ENCODE data around the gene SPRR3.
"Not testable (repeated sequence)": the region's sequence is repeated elsewhere in the genome, so short reads cannot be mapped to it uniquely, and the experiment has no call there.

SPRR3 gene

DNA sequence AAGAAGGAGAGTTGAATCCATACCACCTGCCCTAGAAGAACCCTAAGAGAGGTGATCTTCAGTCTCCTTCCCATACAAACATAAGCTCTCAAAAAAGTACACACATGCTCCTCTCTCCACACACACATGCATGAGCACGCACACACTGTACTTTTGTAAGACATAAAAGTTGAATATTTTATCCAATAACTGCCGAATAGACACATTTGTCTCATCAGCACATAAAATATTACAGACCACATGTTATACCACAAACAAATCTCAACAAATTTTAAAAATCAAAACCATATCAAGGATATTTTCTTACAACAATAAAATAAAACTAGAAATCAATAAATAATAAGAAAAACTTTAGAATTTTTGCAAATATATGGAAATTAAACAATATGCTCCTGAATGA is 15.0 kb upstream of the SPRR3 start:
- DNase-seq: no peak

DNA sequence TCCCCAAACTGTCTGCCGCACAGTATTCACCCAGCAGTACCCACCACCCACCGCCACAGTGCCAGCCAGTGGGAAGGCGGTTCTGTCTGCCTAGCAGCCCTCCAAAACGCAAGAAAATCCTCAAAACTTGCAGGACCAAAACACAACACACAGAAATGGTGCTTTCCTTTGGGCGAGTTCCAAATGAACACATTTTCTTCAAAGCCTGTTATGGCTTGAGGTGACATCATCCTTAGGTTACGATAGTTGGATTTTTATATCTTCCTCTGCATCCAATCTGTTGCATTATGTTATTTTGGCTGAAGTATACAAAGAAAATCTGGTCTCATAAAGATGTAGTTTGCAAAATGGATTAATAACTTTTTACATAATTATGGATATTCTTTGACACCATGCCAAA is 8.4 kb upstream of the SPRR3 start:
- DNase-seq: no peak

DNA sequence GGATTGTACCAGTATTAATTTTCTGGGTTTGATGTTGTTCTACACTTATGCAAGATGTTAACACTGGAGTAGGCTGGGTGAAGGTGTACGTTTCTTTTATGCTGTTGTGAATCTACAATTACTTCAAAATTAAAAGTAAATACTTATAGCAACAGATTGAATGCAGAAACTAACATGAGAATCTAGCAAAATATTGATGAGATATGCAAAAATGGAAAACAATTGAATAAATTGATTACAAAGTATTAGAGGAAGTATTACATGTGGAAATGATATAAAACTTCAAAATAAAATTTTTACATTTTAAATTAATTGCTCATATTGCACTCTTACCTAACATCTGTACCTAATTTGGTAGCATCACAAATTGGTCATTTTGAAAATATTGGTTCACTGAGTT is 5.7 kb upstream of the SPRR3 start:
- no peak for DNase-seq

DNA sequence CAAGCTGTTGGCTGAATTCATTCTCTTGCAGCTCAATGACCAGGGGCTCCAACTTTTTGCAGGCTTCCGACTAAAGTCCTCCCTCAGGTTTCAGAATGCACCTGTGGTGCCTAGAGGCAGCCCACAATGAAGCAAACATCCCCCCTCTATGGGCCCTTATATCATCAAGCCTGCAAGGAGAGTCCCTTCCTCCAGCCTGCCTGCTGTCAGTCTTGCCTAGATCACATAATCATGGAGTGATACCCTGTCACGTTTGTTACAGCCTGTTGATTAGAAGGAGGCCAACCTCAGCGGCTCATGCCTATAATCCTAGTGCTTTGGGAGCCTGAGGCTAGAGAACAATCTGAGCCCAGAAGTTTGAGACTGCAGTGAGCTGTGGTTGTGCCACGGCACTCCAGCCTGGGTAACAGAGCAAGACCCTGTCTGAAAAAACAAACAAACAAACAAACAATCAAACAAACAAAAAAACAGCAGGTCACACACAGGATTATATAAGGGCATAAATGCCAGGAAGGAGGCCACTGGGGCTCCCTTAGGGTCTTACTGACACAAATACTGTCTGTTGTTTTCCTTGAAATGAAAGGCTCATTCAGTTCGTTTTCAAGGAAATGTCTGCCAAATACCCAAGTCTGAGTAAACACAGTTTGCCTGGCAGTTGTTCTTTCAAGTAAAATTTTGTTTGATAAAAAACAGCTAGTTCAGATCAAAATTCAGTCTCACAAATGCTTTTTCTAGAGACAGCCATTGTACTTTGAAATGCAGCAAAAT is 4.7 kb upstream of the SPRR3 start:
- DNase-seq: no peak

DNA sequence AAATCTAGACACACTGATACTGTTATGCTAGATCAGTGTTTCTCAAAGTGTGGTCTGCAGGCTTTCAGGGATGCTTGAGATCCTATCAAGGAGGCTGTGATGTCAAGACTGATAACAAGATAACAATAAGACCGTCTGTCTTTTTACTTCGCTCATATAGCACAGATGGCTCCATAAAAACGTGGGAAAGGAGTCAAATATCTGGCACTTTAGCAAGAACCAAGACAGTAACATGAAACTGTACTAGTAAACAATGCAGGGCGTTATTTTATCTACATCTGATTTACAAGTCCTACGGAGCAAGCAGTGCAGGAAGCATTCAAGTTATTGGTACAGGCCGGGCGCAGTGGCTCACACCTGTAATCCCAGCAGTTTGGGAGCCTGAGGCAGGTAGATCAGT is 3.6 kb upstream of the SPRR3 start:
- DNase-seq: no peak

DNA sequence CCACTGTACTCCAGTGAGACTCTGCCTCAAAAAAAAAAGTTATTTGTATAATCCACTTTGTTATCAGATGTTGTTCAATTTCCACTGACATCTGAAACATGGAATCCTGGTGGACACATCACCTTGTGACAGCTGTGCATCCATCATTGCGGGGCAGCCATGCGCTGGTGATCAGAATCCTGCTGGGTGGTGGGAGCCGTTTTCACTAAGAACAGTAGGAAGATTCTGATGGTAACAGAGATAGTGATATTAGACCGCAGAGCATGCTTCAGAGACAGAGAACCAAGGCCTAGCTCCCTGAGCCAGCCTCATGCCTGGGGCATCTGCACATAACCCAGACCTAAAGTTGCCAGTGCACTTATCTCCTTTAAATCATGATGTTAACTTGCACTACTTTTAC is 3.1 kb upstream of the SPRR3 start:
- no peak for DNase-seq

DNA sequence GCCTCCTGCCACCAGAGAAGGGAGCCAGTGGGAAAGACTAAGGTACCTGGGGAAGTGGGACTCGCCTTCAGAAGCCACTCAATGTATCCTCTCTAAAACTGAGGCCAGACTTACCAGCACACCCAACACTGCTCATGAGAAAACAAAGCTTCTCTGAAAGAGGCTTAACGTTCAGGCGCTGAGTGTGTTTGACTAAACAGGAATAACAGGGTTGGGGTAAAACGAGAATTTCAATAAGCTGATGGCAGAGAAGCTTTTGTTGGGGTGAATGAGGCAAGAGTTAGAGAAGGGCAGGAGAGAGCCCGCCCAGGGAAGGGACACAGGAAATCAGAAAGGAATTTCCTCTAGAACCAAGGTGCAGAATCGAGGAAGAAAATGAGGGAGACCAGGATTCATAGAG is 1.7 kb upstream of the SPRR3 start:
- DNase-seq: no peak

DNA sequence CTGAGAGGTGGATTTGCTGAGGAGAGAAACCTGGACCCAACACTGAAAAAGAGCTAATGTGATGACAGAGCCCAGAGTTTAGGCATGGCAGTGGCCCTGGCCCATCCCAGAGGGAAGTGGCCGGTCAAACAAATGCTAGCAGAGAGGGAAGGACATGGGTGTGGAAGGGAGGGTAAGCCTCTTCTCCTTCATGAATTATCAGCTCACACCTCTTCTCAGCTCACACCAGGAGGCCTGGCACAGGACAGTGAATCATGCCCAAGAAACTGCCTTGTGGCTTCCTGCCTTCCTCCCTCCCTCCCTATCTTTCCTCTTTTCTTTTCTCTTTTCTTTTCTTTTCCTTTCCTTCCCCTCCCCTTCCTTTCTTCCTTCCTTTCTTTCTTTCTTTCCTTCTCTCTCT is 1.3 kb upstream of the SPRR3 start:
- no peak for DNase-seq

DNA sequence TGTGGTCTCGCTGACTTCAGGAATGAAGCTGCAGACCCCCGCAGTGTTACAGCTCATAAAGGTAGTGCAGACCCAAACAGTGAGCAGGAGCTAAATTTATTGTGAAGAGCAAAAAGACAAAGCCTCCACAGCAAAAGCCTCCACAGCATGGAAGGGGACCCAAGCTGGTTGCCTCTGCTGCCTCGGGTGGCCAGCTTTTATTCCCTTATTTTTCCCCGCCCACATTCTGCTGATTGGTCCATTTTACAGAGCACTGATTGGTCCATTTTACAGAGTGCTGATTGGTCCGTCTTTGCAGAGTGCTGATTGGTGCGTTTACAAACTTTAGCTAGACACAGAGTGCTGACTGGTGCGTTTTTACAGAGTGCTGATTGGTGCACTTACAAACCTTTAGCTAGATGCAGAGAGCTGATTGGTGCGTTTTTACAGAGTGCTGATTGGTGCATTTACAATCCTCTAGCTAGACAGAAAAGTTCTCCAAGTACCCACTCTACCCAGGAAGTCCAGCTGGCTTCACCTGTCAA is 9.7 kb downstream of the SPRR3 start:
- not testable (repeated sequence) for DNase-seq

DNA sequence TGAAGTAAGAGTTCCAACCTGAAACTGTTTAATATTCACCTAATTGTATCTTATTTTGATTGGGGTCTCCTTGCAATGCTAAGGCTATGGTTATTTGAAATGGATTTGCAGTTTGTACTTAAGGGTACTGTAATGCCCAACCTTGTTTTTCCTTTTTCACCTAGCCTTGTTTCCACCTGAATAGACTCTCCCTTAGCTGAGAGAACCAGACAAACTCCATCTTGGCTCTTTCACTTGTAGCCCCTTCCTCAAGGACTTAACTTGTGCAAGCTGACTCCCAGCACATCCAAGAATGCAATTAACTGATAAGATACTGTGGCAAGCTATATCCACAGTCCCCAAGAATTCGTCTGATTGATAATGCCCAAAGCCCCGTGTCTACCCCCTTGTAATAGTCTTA is 20.3 kb downstream of the SPRR3 start:
- DNase-seq: not testable (repeated sequence)

DNA sequence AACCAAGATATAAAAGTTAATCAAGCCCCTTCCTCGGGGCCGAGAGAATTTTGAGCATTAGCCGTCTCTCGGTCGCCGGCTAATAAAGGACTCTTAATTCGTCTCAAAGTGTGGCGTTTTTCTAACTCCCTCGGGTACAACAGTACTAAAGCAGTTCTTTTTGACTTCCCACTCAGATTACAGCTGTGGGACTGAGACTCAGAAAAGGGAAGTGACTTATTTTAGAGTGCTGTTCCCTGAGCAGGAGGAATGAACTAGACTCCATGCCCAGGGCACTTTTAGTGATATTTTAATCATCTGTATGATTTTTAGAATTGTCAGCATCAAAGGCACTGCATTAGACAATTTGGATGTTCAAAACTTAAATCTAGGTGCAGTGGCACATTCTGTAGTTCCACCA is 20.8 kb downstream of the SPRR3 start:
- DNase-seq: not testable (repeated sequence)

DNA sequence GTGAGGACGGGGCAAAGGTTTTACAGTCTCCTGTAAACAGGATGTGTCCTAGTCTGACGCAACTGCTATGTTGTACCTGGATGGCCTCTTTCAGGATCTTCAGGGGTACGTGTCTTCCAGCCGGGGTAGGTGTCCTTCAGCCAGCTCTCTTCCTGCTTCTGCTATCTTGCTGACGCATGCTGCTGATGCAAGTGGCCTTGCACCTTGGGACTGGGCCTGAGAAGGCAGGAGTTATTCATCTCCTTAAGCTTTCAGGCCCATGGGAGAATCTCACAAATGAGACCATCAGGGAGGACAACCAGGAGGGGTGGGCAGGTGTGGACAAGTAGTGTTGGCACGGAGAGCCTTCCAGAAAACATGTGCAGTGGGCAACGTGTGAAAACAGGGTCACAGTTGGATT is 21.6 kb downstream of the SPRR3 start:
- no peak for DNase-seq

DNA sequence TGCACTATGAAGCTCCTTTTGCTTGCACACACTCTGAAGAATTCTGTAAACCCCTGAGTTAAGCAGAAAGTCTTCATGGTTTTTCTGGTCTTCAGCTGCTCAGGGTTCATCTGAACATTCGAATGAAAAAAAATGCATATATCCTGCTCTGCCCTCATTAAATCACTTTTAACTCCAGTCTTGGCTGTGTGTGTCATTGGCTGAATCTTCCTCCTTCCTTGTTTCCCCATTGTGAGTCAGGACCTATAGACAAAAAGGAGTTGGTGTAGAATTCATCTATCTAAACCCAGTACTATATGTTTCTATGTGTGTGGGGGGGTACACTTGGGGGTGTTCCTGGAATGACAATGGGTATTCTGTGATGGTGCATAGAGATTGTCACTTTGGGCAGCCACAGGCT is 22.9 kb downstream of the SPRR3 start:
- no peak for DNase-seq

DNA sequence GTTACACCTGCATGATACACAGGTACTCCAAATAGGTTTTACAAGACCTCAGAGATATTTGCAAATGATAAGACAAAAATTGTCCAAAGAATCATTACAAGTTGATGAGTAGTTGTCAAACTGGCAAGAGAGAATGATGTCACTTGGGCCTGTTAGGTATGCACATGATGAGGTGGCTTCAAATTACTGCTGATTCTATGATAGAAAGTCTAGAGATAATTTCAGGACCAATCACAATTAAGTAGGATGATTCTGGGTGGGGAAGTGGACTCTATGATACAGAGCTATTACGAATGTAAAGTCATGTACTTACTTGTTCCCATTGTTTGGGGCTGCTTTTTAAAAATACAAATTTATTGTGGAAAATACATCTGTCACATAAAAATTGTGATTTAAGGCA is 24.2 kb downstream of the SPRR3 start:
- DNase-seq: no peak

DNA sequence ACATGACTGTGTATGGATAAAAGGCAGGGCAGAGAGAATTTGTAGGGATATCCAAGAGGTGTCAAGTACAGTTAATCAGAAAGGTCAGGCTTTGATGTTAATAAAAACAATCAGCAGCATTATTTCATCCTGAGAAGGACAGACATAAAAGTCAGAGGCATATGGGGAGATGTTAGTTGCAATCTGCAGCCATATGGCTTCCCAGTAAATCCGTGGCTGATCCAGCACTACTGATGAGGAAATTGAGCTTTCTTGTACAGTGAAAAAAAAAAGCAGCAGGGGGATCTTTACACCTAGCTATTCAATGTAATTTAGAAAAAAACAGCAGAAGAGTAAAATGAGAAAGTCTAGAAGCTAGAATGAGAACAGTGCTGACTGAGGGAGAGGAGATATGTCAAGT is 27.2 kb downstream of the SPRR3 start:
- no peak for DNase-seq

DNA sequence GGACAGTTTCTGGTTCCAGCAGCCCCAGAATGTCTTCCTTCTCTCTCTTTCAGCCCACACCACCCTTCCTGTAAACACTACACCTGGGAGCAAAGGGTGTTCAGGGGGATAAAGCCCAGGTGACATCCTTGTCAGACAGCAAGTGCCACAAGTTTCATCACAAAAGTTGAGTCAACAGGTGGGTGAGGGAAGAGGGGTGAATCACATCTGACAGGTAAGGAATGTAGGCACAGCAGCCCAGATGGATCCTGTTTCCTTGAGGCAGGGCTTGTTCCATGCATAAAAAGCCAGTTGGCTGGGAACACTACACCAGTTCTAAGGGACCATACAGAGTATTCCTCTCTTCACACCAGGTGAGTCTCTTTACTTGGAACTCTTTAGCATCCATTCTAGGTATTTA is 29.3 kb downstream of the SPRR3 start, which contains the start of gene SPRR1B:
SPRR1B (plus strand) TSS at position 309 of the 400 bp plus-strand sequence. CDS start 1,143 bp downstream, outside the sequence.
- DNase-seq: no peak

DNA sequence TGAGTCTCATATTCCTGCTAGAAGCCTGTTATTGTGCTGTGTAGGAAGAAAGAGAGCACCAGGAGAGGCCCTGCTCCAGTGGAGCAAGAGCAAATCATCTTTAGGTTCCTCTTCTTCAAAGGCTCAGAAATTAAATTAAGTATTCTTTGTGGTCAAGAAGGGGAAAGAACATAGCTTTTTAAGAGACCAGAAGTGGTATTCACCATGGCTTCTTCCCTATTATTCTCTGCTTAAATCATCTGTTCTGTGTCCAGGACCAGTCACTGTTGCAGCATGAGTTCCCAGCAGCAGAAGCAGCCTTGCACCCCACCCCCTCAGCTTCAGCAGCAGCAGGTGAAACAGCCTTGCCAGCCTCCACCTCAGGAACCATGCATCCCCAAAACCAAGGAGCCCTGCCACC is 30.5 kb downstream of the SPRR3 start:
- no peak for DNase-seq

DNA sequence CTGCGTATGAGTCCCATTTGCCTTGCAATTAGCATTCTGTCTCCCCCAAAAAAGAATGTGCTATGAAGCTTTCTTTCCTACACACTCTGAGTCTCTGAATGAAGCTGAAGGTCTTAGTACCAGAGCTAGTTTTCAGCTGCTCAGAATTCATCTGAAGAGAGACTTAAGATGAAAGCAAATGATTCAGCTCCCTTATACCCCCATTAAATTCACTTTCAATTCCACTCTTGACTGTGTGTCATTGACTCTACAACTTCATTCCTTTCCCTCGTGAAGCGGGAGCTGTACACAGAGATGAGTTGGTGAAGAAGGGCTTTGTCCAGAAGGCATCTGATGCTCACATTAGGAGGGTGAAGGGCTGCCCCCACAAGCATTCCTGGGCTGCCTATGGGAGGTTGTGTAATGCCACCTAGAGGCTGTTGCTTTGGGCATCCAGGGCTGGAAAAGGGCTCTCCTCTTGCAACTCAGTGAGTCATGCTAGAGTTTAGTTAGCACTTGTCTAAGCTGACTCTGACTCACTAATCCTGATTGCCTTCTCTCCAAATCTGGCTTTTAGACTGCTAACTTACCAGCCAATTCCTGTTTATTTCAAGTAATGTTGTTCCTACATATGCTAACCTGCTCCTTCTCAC is 31.2 kb downstream of the SPRR3 start:
- DNase-seq: no peak

DNA sequence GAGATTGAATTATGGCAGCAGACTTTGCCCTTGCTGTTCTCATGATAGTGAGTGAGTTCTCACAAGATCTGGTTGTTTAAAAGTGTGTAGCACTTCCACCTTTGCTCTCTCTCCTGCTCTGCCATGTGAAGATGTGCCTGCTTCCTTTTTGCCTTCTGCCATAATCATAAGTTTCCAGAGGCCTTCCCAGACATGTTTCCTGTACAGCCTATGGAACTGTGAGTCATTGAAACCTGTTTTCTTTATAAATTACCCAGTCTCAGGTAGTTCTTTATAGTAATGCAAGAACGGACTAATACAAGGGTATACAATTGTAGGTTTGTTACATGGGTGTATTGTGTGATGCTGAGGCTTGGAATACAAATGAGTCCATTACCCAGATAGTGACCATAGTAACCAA is 33.7 kb downstream of the SPRR3 start:
- DNase-seq: no peak

DNA sequence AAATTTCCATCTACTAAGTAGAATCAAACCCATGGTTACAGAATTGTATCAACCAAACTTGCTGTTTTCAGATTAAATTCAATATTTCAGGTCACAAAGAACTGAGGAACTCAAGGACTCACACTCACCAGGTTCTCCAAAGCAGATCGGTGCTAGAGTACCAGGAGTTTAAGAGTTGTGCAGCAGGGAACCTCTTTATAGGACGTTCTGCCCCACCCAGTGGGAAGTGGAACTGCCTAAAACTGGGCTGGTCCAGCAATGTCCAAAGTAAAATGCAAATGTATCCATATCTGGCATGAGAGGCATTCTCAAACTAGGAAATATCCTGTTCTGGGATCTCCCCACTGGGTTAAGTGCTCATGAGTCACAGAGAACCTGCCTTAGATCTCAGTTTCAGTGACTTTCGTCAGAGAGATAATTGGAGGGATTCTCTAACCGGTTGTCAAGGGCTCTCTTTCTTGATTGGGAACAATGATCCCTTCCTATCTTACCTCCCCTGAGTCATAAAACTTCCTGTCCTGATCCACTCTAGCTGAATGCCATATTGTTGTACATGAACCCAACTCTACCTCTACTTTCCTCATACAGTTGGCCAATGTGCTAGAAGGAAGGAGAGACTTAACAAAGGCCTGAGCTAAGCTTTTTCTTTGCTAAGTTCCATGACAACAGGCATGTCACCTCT is 39.5 kb downstream of the SPRR3 start, which contains the start of gene SPRR2D:
SPRR2D (minus strand) TSS at position 171 of the 682 bp plus-strand sequence. CDS start 774 bp downstream, outside the sequence.
- no peak for DNase-seq

DNA sequence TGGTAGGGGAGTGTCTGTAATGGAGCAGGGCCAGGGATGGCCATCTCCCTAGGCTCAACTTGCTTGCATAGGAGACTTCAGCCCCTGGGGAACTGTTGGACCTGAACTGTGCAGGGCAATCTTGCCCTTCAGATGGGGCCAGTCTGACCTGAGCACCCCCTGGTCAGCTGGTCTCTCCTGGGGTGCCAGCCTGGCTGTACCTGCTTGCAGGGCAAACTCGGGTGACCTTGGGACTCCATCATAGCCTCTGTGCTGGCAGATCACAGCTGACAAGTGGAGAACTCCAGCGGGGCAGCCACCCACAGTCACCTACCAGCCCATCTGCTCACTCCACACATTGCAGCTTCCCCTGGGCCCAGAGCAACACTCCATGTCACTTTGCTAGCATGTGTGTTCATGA is 47.7 kb downstream of the SPRR3 start:
- DNase-seq: no peak
